ENCODE results near the gene RNF224. TPM values are rescaled to one million over a fixed set of nuclear protein-coding genes. Genes with fewer than 3 reads are reported as not detected.

Gene RNF224
- polyA plus RNA-seq, 1 of the 3 experiments (the other 2 are of a cell fraction), result 0.03 TPM

GRCh38 chr9:137189297-137190295 lies 37.7 kb upstream of the RNF224 start:
- TF ChIP-seq MXI1 (IDR thresholded peaks at IDR 0.05; ENCODE audit: low read depth, low read length) (no peak; the same call in 1 of the 2 replicates), CTCF (IDR thresholded peaks at IDR 0.05) (0 out of 2 replicates have a peak, but pooled peaks have one; percentile 2)
- Histone ChIP-seq H3K4me2 (peak overlapping the region; percentile 99), H3K9me2 (no peaks in the 10 kb centered on the region), H3K4me3 (ENCODE audit: low read depth in 2 of 2, low read length in 1 of 2) (peak overlapping the region; percentile 71 to 84), H3F3A (replicated peaks; ENCODE audit: insufficient read depth) (peaks cover 16% of the 10 kb centered on the region), H3K27me3 (ENCODE audit: insufficient read depth) (no peaks in the 10 kb centered on the region), H3K9ac (peak overlapping the region; percentile 85), H4K20me1 (ENCODE audit: insufficient read depth) (peaks cover 34% of the 10 kb centered on the region), H3K9me3 (no peaks in the 10 kb centered on the region), H2AFZ (ENCODE audit: low read depth) (no peak overlapping the region), H3K36me3 (replicated peaks in 1 of 2; ENCODE audit: control insufficient read depth in 1 of 2, insufficient read depth in 2 of 2, low read length in 1 of 2) (peaks cover 3 to 32% of the 10 kb centered on the region in 2 experiments), H3K27ac (ENCODE audit: low read depth in 2 of 2, low read length in 1 of 2) (peak overlapping the region; percentile 91 to 95), H3K4me1 (ENCODE audit: control insufficient read depth in 1 of 2, insufficient read depth in 2 of 2, low read depth in 1 of 2, low read length in 1 of 2) (peaks cover 12 to 33% of the 10 kb centered on the region in 2 experiments; a peak in 3 of 4 replicates), H3K79me2 (ENCODE audit: insufficient read depth) (peaks cover 64% of the 10 kb centered on the region)
- CTCF ChIA-PET, result interaction anchor here (0.8 to 3.5 kb wide), 21 partner anchors 8 to 347 kb away, joined by 3 to 24 read pairs (median 4); partner anchors contain the start of genes CYSRT1, LRRC26, NDOR1 and RNF224
- WGBS (ENCODE audit: low lambda C conversion rate), result 33% methylated on average over 18 of the region's 23 CpGs
- POLR2A ChIA-PET, result interaction anchor here (0.7 to 2.7 kb wide), 8 partner anchors 9 to 60 kb away, joined by 3 to 20 read pairs (median 6); partner anchors contain the start of genes GRIN1, NDOR1, RNF224 and TMEM203
- peak; percentile 72 for DNase-seq

GRCh38 chr9:137190315-137190856 lies 36.9 kb upstream of the RNF224 start:
- no peak overlapping the region for H3K9ac ChIP-seq
- ChIA-PET CTCF (interaction anchor here (0.8 to 3.1 kb wide), 12 partner anchors 9 to 348 kb away, joined by 3 to 16 read pairs (median 3); partner anchors contain the start of gene CYSRT1), POLR2A (interaction anchor here (2.7 kb wide), 1 partner anchor 8 kb away, joined by 20 read pairs; no protein-coding TSS in a partner anchor)
- 95% methylated on average over 4 of the region's 9 CpGs for WGBS (ENCODE audit: low lambda C conversion rate)
- H2AFZ ChIP-seq (ENCODE audit: low read depth), result no peak overlapping the region
- no peaks in the 10 kb centered on the region for H3K27me3 ChIP-seq (ENCODE audit: insufficient read depth)
- H3K4me3 ChIP-seq (ENCODE audit: low read depth in 2 of 2, low read length in 1 of 2), result no peak overlapping the region
- H4K20me1 ChIP-seq (ENCODE audit: insufficient read depth), result peaks cover 39% of the 10 kb centered on the region
- no peak for TF ChIP-seq TCF12 (IDR thresholded peaks at IDR 0.05)
- 0 out of 2 replicates have a peak, but pooled peaks have one; percentile 10 for TF ChIP-seq CTCF (IDR thresholded peaks at IDR 0.05)
- H3F3A ChIP-seq (replicated peaks; ENCODE audit: insufficient read depth), result peaks cover 16% of the 10 kb centered on the region
- H3K4me2 ChIP-seq, result no peak overlapping the region
- H3K79me2 ChIP-seq (ENCODE audit: insufficient read depth), result peaks cover 64% of the 10 kb centered on the region
- no peaks in the 10 kb centered on the region for H3K9me3 ChIP-seq
- DNase-seq, result no peak
- H3K4me1 ChIP-seq (ENCODE audit: control insufficient read depth in 1 of 2, insufficient read depth in 2 of 2, low read depth in 1 of 2, low read length in 1 of 2), result peaks cover 12 to 33% of the 10 kb centered on the region in 2 experiments; a peak in 3 of 4 replicates
- peaks cover 3 to 29% of the 10 kb centered on the region in 2 experiments for H3K36me3 ChIP-seq (replicated peaks in 1 of 2; ENCODE audit: control insufficient read depth in 1 of 2, insufficient read depth in 2 of 2, low read length in 1 of 2)
- H3K27ac ChIP-seq (ENCODE audit: low read depth in 2 of 2, low read length in 1 of 2), result no peak overlapping the region; a peak in 1 of 4 replicates
- H3K9me2 ChIP-seq, result no peaks in the 10 kb centered on the region

All from SK-N-SH (cell line).